Liver (tissue), 9 donors: ENCODE data around the gene UGT1A7. TPM values are rescaled to one million over a fixed set of nuclear protein-coding genes. Genes with fewer than 3 reads are reported as not detected.

Experiments used
- DNase-seq: peaks from one replicate; pipeline ENCODE4 v3.0.0-alpha.2; 2017; ENCODE audit warnings: low spot score
- H3K27ac ChIP-seq, 2 donors: one replicate each; pipeline ENCODE4 v1.7.0; 2013; ENCODE audit warnings: inconsistent platforms in 2 of 2, low read length in 2 of 2, control low read depth in 1 of 2, low read depth in 1 of 2, mild to moderate bottlenecking in 1 of 2
- H3K27me3 ChIP-seq, 4 donors: one replicate each; pipeline versions ENCODE4 v1.6.1 to v1.7.0; 2013; ENCODE audit warnings: low read length in 3 of 4, inconsistent platforms in 1 of 4, mild to moderate bottlenecking in 1 of 4, moderate library complexity in 1 of 4; ENCODE audit not compliant: control insufficient read depth in 4 of 4, insufficient read depth in 4 of 4
- H3K36me3 ChIP-seq, 4 donors: one replicate each; pipeline versions ENCODE4 v1.6.1 to v1.7.0; 2013; ENCODE audit warnings: low read length in 3 of 4, mild to moderate bottlenecking in 3 of 4, low read depth in 1 of 4, moderate library complexity in 1 of 4; ENCODE audit not compliant: control insufficient read depth in 4 of 4, insufficient read depth in 3 of 4
- H3K4me1 ChIP-seq, 4 donors: one replicate each; pipeline versions ENCODE4 v1.6.1 to v1.7.0; 2013; ENCODE audit warnings: low read length in 3 of 4, mild to moderate bottlenecking in 3 of 4, moderate library complexity in 1 of 4; ENCODE audit not compliant: control insufficient read depth in 4 of 4, insufficient read depth in 4 of 4
- H3K4me3 ChIP-seq, 3 donors: one replicate each; pipeline versions ENCODE4 v1.6.1 to v1.7.0; 2013; ENCODE audit warnings: low read length in 3 of 3, control low read depth in 1 of 3, low read depth in 1 of 3, mild to moderate bottlenecking in 1 of 3
- H3K9ac ChIP-seq, 2 donors: one replicate each; pipeline ENCODE4 v1.7.0; 2013; ENCODE audit warnings: low read length in 2 of 2, mild to moderate bottlenecking in 2 of 2, moderate library complexity in 2 of 2, control low read depth in 1 of 2, low read depth in 1 of 2
- H3K9me3 ChIP-seq, 4 donors: one replicate each; pipeline versions ENCODE4 v1.6.1 to v1.7.0; 2013; ENCODE audit warnings: low read length in 3 of 4; ENCODE audit not compliant: control insufficient read depth in 4 of 4
- EGR1 ChIP-seq, 2 donors: IDR thresholded peaks; 2 replicates each; pipeline ENCODE4 v1.6.1; 2016 to 2018; ENCODE audit warnings: antibody characterized with exemption in 2 of 2, low read depth in 2 of 2
- FOXA1 ChIP-seq: IDR thresholded peaks from 2 replicates; pipeline ENCODE4 v1.6.1; 2016; ENCODE audit warnings: antibody characterized with exemption
- FOXA2 ChIP-seq: IDR thresholded peaks from 2 replicates; pipeline ENCODE4 v1.6.1; 2016; ENCODE audit warnings: antibody characterized with exemption
- GABPA ChIP-seq, 2 donors: IDR thresholded peaks in 1 of 2; conservative IDR thresholded peaks in 1 of 2; 2 replicates each; pipeline ENCODE4 v1.6.1; 2016; ENCODE audit warnings: antibody characterized with exemption in 2 of 2, mild to moderate bottlenecking in 1 of 2, moderate library complexity in 1 of 2
- HNF4A ChIP-seq, 2 donors: conservative IDR thresholded peaks; 2 replicates each; pipeline ENCODE4 v1.6.1; 2016; ENCODE audit warnings: antibody characterized with exemption in 2 of 2, mild to moderate bottlenecking in 2 of 2
- HNF4G ChIP-seq: IDR thresholded peaks from 2 replicates; pipeline ENCODE4 v1.6.1; 2016; ENCODE audit warnings: antibody characterized with exemption
- JUND ChIP-seq, 2 donors: IDR thresholded peaks; 2 replicates each; pipeline ENCODE4 v1.6.1; 2016; ENCODE audit warnings: antibody characterized with exemption in 2 of 2
- NR2F2 ChIP-seq: IDR thresholded peaks from 2 replicates; pipeline ENCODE4 v1.6.1; 2016; ENCODE audit warnings: antibody characterized with exemption
- RAD21 ChIP-seq, 2 donors: IDR thresholded peaks; 2 replicates each; pipeline ENCODE4 v1.6.1; 2016; ENCODE audit warnings: antibody characterized with exemption in 2 of 2, mild to moderate bottlenecking in 2 of 2
- RXRA ChIP-seq, 2 donors: IDR thresholded peaks; 2 replicates each; pipeline ENCODE4 v1.6.1; 2017 to 2018; ENCODE audit warnings: antibody characterized with exemption in 2 of 2, mild to moderate bottlenecking in 1 of 2
- SP1 ChIP-seq: IDR thresholded peaks from 2 replicates; pipeline ENCODE4 v1.6.1; 2018; ENCODE audit warnings: antibody characterized with exemption, mild to moderate bottlenecking
- TAF1 ChIP-seq: conservative IDR thresholded peaks from 2 replicates; pipeline ENCODE4 v1.6.1; 2016; ENCODE audit warnings: antibody characterized with exemption, mild to moderate bottlenecking
- YY1 ChIP-seq: IDR thresholded peaks from 2 replicates; pipeline ENCODE4 v1.6.1; 2016; ENCODE audit warnings: antibody characterized with exemption, mild to moderate bottlenecking
- ZBTB33 ChIP-seq: IDR thresholded peaks from 2 replicates; pipeline ENCODE4 v1.6.1; 2016; ENCODE audit warnings: antibody characterized with exemption
- WGBS: extraction: QIAGEN DNeasy Blood & Tissue Kit; methylation state at CpG from one replicate; pipeline ENCODE4 v1.1.7; 2013; 5-methylcytosine and 5-hydroxymethylcytosine counted together
- polyA plus RNA-seq, 2 donors: library from polyadenylated mRNA; stranded (reverse) in 1 of 2; unstranded in 1 of 2; fragments of 200-250 nt in 1 of 2; fragments of >200 nt in 1 of 2; fragmentation: Nextera tagmentation in 1 of 2; extraction: Ambion mirVana in 1 of 2; gene quantifications; one replicate each; pipeline versions ENCODE4 v1.2.1 to v1.2.3, GENCODE V29; 2013 to 2015
- total RNA-seq, 2 donors: library from RNA; depleted of rRNA; stranded (reverse); fragments of >200 nt; gene quantifications; one replicate each; pipeline ENCODE4 v1.2.3, GENCODE V29; 2014
- TF ChIP-seq, protein P1 (sequence below): fragments of 150-350 bp; IDR thresholded peaks from 2 replicates; pipeline ENCODE4 v1.5.1; 2017; ENCODE audit warnings: improper control_type of control experiment, low read depth, low read length; ENCODE audit not compliant: missing input control
- TF ChIP-seq, protein P2 (sequence below): IDR thresholded peaks from 2 replicates; pipeline ENCODE4 v1.6.1; 2016; ENCODE audit warnings: antibody characterized with exemption, mild to moderate bottlenecking
- TF ChIP-seq, protein P3 (sequence below): IDR thresholded peaks from 2 replicates; pipeline ENCODE4 v1.6.1; 2016; ENCODE audit warnings: antibody characterized with exemption
- TF ChIP-seq, protein P4 (sequence below): IDR thresholded peaks from 2 replicates; pipeline ENCODE4 v1.6.1; 2016; ENCODE audit warnings: antibody characterized with exemption
- donor health status: healthy.
- donor health status: healthy.
- donor health status: healthy.
- donor health status: healthy.
- donor health status: healthy.

UGT1A7 gene
- total and polyA plus RNA-seq, 4 donors = 0.02 to 2.2 (median 0.38) TPM; not detected in 1

GRCh38 chr2:233780771-233781170, 99.1 kb downstream of the UGT1A7 start:
- 89% methylated on average over 4 of the region's 4 CpGs for WGBS
- no peaks in the 10 kb centered on the region for H3K27me3 ChIP-seq
- no peak for DNase-seq
- no peak overlapping the region for H3K27ac ChIP-seq
- H3K36me3 ChIP-seq = no peaks in the 10 kb centered on the region
- no peak overlapping the region for H3K4me3 ChIP-seq
- H3K9ac ChIP-seq = no peak overlapping the region
- H3K9me3 ChIP-seq = peaks cover 0 to 2% (median 0%) of the 10 kb centered on the region in 4 donors
- TF ChIP-seq GABPA (IDR thresholded peaks at IDR 0.05 in 1 of 2, conservative IDR thresholded peaks at IDR 0.05 in 1 of 2) (no peak), YY1 (no peak), FOXA2 (no peak), NR2F2 (no peak)
- H3K4me1 ChIP-seq = no peaks in the 10 kb centered on the region

DNA sequence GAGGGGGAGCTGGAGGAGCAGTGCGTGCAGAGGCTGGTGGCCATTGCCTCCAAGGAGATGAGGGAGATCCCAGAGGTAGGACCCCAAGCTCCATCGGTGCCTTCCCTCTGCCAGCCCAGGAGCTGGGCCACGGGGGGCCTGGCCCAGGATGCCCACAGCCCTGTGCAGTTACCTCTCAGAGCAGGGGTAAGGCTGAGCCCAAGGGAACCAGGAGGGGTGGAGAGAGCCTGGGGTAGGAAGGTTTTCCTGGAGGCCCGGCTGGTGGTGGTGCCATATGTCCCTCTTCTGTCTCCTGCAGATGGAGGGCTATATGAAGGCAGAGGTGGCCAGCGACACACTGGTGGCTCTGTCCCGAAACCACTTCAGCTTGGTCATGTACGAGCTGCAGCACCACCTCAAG, 107.9 kb downstream of the UGT1A7 start:
- no peaks in the 10 kb centered on the region for H3K9me3 ChIP-seq
- WGBS = 96% methylated on average over 7 of the region's 7 CpGs
- no peak overlapping the region for H3K27ac ChIP-seq
- H3K36me3 ChIP-seq = no peaks in the 10 kb centered on the region
- H3K4me3 ChIP-seq = no peak overlapping the region
- TF ChIP-seq GABPA (IDR thresholded peaks at IDR 0.05 in 1 of 2, conservative IDR thresholded peaks at IDR 0.05 in 1 of 2) (no peak), NR2F2 (no peak), HNF4G (no peak), TAF1 (no peak), EGR1 (IDR thresholded peaks at IDR 0.05; ENCODE audit: low read depth in 2 of 2) (no peak), HNF4A (conservative IDR thresholded peaks at IDR 0.05) (no peak), FOXA2 (no peak), RXRA (IDR thresholded peaks at IDR 0.05) (no peak), FOXA1 (no peak), JUND (IDR thresholded peaks at IDR 0.05) (no peak), SP1 (no peak), ZBTB33 (no peak), YY1 (no peak), RAD21 (IDR thresholded peaks at IDR 0.05) (no peak)
- TF ChIP-seq, protein P1, sequence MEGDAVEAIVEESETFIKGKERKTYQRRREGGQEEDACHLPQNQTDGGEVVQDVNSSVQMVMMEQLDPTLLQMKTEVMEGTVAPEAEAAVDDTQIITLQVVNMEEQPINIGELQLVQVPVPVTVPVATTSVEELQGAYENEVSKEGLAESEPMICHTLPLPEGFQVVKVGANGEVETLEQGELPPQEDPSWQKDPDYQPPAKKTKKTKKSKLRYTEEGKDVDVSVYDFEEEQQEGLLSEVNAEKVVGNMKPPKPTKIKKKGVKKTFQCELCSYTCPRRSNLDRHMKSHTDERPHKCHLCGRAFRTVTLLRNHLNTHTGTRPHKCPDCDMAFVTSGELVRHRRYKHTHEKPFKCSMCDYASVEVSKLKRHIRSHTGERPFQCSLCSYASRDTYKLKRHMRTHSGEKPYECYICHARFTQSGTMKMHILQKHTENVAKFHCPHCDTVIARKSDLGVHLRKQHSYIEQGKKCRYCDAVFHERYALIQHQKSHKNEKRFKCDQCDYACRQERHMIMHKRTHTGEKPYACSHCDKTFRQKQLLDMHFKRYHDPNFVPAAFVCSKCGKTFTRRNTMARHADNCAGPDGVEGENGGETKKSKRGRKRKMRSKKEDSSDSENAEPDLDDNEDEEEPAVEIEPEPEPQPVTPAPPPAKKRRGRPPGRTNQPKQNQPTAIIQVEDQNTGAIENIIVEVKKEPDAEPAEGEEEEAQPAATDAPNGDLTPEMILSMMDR = no peak
- TF ChIP-seq, protein P2, sequence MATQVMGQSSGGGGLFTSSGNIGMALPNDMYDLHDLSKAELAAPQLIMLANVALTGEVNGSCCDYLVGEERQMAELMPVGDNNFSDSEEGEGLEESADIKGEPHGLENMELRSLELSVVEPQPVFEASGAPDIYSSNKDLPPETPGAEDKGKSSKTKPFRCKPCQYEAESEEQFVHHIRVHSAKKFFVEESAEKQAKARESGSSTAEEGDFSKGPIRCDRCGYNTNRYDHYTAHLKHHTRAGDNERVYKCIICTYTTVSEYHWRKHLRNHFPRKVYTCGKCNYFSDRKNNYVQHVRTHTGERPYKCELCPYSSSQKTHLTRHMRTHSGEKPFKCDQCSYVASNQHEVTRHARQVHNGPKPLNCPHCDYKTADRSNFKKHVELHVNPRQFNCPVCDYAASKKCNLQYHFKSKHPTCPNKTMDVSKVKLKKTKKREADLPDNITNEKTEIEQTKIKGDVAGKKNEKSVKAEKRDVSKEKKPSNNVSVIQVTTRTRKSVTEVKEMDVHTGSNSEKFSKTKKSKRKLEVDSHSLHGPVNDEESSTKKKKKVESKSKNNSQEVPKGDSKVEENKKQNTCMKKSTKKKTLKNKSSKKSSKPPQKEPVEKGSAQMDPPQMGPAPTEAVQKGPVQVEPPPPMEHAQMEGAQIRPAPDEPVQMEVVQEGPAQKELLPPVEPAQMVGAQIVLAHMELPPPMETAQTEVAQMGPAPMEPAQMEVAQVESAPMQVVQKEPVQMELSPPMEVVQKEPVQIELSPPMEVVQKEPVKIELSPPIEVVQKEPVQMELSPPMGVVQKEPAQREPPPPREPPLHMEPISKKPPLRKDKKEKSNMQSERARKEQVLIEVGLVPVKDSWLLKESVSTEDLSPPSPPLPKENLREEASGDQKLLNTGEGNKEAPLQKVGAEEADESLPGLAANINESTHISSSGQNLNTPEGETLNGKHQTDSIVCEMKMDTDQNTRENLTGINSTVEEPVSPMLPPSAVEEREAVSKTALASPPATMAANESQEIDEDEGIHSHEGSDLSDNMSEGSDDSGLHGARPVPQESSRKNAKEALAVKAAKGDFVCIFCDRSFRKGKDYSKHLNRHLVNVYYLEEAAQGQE = no peak
- TF ChIP-seq, protein P3, sequence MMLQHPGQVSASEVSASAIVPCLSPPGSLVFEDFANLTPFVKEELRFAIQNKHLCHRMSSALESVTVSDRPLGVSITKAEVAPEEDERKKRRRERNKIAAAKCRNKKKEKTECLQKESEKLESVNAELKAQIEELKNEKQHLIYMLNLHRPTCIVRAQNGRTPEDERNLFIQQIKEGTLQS = no peak
- TF ChIP-seq, protein P4, sequence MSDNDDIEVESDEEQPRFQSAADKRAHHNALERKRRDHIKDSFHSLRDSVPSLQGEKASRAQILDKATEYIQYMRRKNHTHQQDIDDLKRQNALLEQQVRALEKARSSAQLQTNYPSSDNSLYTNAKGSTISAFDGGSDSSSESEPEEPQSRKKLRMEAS = no peak
- no peak for DNase-seq
- H3K4me1 ChIP-seq = no peaks in the 10 kb centered on the region
- H3K9ac ChIP-seq = no peak overlapping the region
- H3K27me3 ChIP-seq = no peaks in the 10 kb centered on the region
